HCT116 (cell line): ENCODE results near the gene LRRC34. TPM values are rescaled to one million over a fixed set of nuclear protein-coding genes. Genes with fewer than 3 reads are reported as not detected.
A peak's percentile ranks its signal among the peaks of the same experiment; 100 is the strongest.

ENCODE experiments used
- ATAC-seq: fragments of 200-7000 bp; cut with Tn5 transposase; 2 replicates; pipeline ENCODE4 v1.9.1; 2020; ENCODE audit warnings: mild to moderate bottlenecking, moderate library complexity
- BruUV-seq: library from RNA; stranded (reverse); fragments of 400-500 nt; replicated peaks from 2 replicates; lab custom pipeline; 2021; lab: Mats Ljungman, UMichigan
- CTCF ChIA-PET: fragments of 300-600 bp; sonication (Branson Sonifier 250); formaldehyde crosslinking; loops from one replicate; lab custom pipeline; 2021; ENCODE audit warnings: antibody characterized with exemption; lab: Charles Lee
- POLR2A ChIA-PET: fragments of 300-600, 350-600 bp; sonication (Branson Sonifier 250); formaldehyde crosslinking; loops from one replicate; lab custom pipeline; 2021; ENCODE audit warnings: antibody characterized with exemption; lab: Charles Lee
- RAD21 ChIA-PET, 2 experiments: fragments of 300-600 bp; sonication (Branson Sonifier 250); formaldehyde crosslinking; loops; one replicate each; lab custom pipeline; 2023; ENCODE audit warnings: low total read pairs in 2 of 2; ENCODE audit not compliant: uncharacterized antibody in 2 of 2, unreplicated experiment in 2 of 2, low non-redundant PET in 1 of 2; lab: Charles Lee
- DNase-seq: peaks from one replicate; pipeline ENCODE4 v3.0.0-alpha.2; 2010; ENCODE audit warnings: low read depth, low spot score
- H2AFZ ChIP-seq: fragments of 200-600 bp; shearing (Covaris generic), sonication (generic); 2 replicates; pipeline ENCODE4 v1.6.1; 2017; ENCODE audit warnings: low read depth, mixed run types, mixed read lengths, antibody characterized with exemption, low read length; ENCODE audit not compliant: poor library complexity, severe bottlenecking
- H3K27ac ChIP-seq: 2 replicates; pipeline ENCODE4 v1.5.1; 2012; ENCODE audit warnings: low read depth, low read length
- H3K27me3 ChIP-seq: fragments of 200-600 bp; sonication (generic); 2 replicates; pipeline ENCODE4 v1.6.1; 2016; ENCODE audit warnings: mixed run types, low read length, mixed read lengths; ENCODE audit not compliant: insufficient read depth
- H3K36me3 ChIP-seq, 2 experiments: fragments of 200-500 bp in 1 of 2; fragments of 200-600 bp in 1 of 2; sonication (Bioruptor generic) in 1 of 2; sonication (generic) in 1 of 2; 2 replicates each; pipeline versions ENCODE4 v1.5.1 to v1.6.1; 2014 to 2016; ENCODE audit warnings: low read length in 2 of 2, inconsistent platforms in 1 of 2, mixed read lengths in 1 of 2, mixed run types in 1 of 2; ENCODE audit not compliant: insufficient read depth in 2 of 2, control insufficient read depth in 1 of 2
- H3K4me1 ChIP-seq, 2 experiments: fragments of 200-600 bp in 1 of 2; sonication (generic) in 1 of 2; 2 replicates each; pipeline versions ENCODE4 v1.5.1 to v1.6.1; 2012 to 2017; ENCODE audit warnings: low read length in 2 of 2, inconsistent platforms in 1 of 2, mild to moderate bottlenecking in 1 of 2, mixed read lengths in 1 of 2, mixed run types in 1 of 2, moderate library complexity in 1 of 2; ENCODE audit not compliant: insufficient read depth in 2 of 2, control insufficient read depth in 1 of 2
- H3K4me2 ChIP-seq: fragments of 200-600 bp; sonication (generic); 2 replicates; pipeline ENCODE4 v1.6.1; 2017; ENCODE audit warnings: mixed run types, low read length, mixed read lengths
- H3K4me3 ChIP-seq, 2 experiments: fragments of 200-600 bp in 1 of 2; sonication (generic) in 1 of 2; replicated peaks in 1 of 2; 2 replicates each; pipeline ENCODE4 v1.5.1; 2011 to 2016; ENCODE audit warnings: low read length in 2 of 2, control low read depth in 1 of 2, low read depth in 1 of 2, mild to moderate bottlenecking in 1 of 2, mixed read lengths in 1 of 2, mixed run types in 1 of 2
- H3K79me2 ChIP-seq: fragments of 200-600 bp; sonication (generic); 2 replicates; pipeline ENCODE4 v1.6.1; 2017; ENCODE audit warnings: mild to moderate bottlenecking, mixed run types, low read length, moderate library complexity, mixed read lengths; ENCODE audit not compliant: insufficient read depth
- H3K9ac ChIP-seq: fragments of 200-600 bp; sonication (generic); 2 replicates; pipeline ENCODE4 v1.6.1; 2016; ENCODE audit warnings: low read length, mixed read lengths
- H3K9me2 ChIP-seq: fragments of 200-600 bp; sonication (generic), shearing (Covaris generic); 2 replicates; pipeline ENCODE4 v1.6.1; 2017; ENCODE audit warnings: mixed run types, mild to moderate bottlenecking, moderate library complexity; ENCODE audit not compliant: insufficient read depth
- H3K9me3 ChIP-seq, 2 experiments: fragments of 200-500 bp in 1 of 2; fragments of 200-600 bp in 1 of 2; sonication (Bioruptor generic) in 1 of 2; sonication (generic) in 1 of 2; 2 replicates each; pipeline ENCODE4 v1.6.1; 2014 to 2017; ENCODE audit warnings: low read length in 2 of 2, mixed read lengths in 2 of 2, inconsistent platforms in 1 of 2, low read depth in 1 of 2, mild to moderate bottlenecking in 1 of 2, mixed run types in 1 of 2, moderate library complexity in 1 of 2; ENCODE audit not compliant: control insufficient read depth in 1 of 2, insufficient read depth in 1 of 2
- H4K20me1 ChIP-seq: fragments of 200-600 bp; sonication (generic), shearing (Covaris generic); 2 replicates; pipeline ENCODE4 v1.6.1; 2017; ENCODE audit warnings: mixed run types, mild to moderate bottlenecking, moderate library complexity; ENCODE audit not compliant: insufficient read depth
- ELF1 ChIP-seq: IDR thresholded peaks from 2 replicates; pipeline ENCODE4 v1.6.1; 2012; ENCODE audit warnings: low read depth, borderline replicate concordance
- FOSL1 ChIP-seq: IDR thresholded peaks from 2 replicates; pipeline ENCODE4 v1.6.1; 2012; ENCODE audit warnings: low read depth
- POLR2AphosphoS5 ChIP-seq: IDR thresholded peaks from 2 replicates; pipeline ENCODE4 v1.6.1; 2011; ENCODE audit warnings: mild to moderate bottlenecking, low read depth, low read length, moderate library complexity
- RAD21 ChIP-seq: IDR thresholded peaks from 2 replicates; pipeline ENCODE4 v1.6.1; 2012; ENCODE audit warnings: low read depth, mild to moderate bottlenecking
- YY1 ChIP-seq: IDR thresholded peaks from 2 replicates; pipeline ENCODE4 v1.6.1; 2011; ENCODE audit warnings: low read length, low read depth, moderate library complexity, mild to moderate bottlenecking; ENCODE audit not compliant: insufficient replicate concordance; ENCODE audit errors: extremely low read depth
- ZNF274 ChIP-seq: fragments of 200-500 bp; sonication (Bioruptor generic); IDR thresholded peaks from 2 replicates; pipeline ENCODE4 v1.6.1; 2014; ENCODE audit warnings: mild to moderate bottlenecking, low read depth, low read length, inconsistent platforms
- intact Hi-C: fragments of 100-400 bp; cut with micrococcal nuclease; formaldehyde crosslinking; loops from 2 replicates; pipeline ENCODE4 v1.10.0; 2022
- total RNA-seq: library from RNA; stranded (reverse); gene quantifications from one replicate; pipeline ENCODE4 v1.2.1, GENCODE V29; 2021; ENCODE audit not compliant: unreplicated experiment
- TF ChIP-seq, protein P1 (sequence below): IDR thresholded peaks from 2 replicates; pipeline ENCODE4 v1.6.1; 2012
- TF ChIP-seq, protein P2 (sequence below), 3 experiments: fragments of 200-600 bp in 1 of 3; sonication (generic) in 1 of 3; IDR thresholded peaks in 2 of 3; conservative IDR thresholded peaks in 1 of 3; 2 replicates each; pipeline ENCODE4 v1.5.1; 2012 to 2017; ENCODE audit warnings: low read depth in 2 of 3, low read length in 2 of 3, antibody characterized with exemption in 1 of 3, borderline replicate concordance in 1 of 3, control low read depth in 1 of 3, mild to moderate bottlenecking in 1 of 3, mixed read lengths in 1 of 3, mixed run types in 1 of 3, moderate library complexity in 1 of 3; ENCODE audit not compliant: insufficient read depth in 1 of 3

LRRC34 gene
- total RNA-seq, 1 experiment from 2014 or later = not detected

DNA sequence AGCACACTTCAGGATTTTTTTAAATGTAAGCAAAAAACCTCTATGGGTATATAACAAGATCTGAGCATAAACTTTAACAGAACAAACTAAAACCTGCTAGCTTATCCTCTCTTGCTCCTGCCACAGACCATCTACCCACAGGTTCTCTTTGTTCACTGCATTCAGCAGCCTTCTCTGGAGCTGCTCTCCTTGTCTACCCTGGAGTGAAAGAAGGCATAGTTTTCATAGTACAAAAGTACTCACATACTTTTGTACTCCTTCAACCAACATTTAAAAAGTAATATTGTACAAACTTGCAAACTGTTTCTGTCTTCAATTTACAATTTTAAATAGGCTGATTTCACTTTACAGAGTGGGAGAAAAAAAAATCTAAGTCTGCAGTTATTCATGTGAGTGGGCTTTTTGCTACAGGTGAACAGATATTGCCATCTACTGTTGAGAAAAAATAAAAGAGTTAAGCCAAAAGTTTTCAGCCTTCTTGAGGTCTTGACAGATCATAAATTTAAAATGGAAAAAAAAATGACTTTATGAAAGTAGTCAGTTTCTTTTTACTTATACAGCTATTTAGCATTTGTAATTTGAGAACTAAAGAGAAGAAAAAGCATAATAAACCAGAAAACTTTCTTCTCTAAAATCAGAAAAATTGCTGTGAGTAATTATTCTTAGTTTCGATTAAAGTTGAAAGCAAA, 68.2 kb downstream of the LRRC34 start:
- no peaks in the 10 kb centered on the region for H3K9me3 ChIP-seq
- TF ChIP-seq, protein P1, sequence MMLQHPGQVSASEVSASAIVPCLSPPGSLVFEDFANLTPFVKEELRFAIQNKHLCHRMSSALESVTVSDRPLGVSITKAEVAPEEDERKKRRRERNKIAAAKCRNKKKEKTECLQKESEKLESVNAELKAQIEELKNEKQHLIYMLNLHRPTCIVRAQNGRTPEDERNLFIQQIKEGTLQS = no peak
- TF ChIP-seq, protein P2, sequence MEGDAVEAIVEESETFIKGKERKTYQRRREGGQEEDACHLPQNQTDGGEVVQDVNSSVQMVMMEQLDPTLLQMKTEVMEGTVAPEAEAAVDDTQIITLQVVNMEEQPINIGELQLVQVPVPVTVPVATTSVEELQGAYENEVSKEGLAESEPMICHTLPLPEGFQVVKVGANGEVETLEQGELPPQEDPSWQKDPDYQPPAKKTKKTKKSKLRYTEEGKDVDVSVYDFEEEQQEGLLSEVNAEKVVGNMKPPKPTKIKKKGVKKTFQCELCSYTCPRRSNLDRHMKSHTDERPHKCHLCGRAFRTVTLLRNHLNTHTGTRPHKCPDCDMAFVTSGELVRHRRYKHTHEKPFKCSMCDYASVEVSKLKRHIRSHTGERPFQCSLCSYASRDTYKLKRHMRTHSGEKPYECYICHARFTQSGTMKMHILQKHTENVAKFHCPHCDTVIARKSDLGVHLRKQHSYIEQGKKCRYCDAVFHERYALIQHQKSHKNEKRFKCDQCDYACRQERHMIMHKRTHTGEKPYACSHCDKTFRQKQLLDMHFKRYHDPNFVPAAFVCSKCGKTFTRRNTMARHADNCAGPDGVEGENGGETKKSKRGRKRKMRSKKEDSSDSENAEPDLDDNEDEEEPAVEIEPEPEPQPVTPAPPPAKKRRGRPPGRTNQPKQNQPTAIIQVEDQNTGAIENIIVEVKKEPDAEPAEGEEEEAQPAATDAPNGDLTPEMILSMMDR (IDR thresholded peaks at IDR 0.05 in 2 of 3, conservative IDR thresholded peaks at IDR 0.05 in 1 of 3; ENCODE audit: borderline replicate concordance in 1 of 3, insufficient read depth in 1 of 3, low read depth in 2 of 3, low read length in 2 of 3) = peak in 2 of 3 experiments; percentile 48 to 59; a peak in 3 of 6 replicates
- TF ChIP-seq RAD21 (peak; percentile 76), ELF1 (no peak), ZNF274 (no peak), POLR2AphosphoS5 (no peak), FOSL1 (no peak), YY1 (no peak)
- TF ChIP-seq, all 23 proteins: peak for 2
- Histone ChIP-seq H3K9me2 (no peaks in the 10 kb centered on the region), H3K4me1 (peaks cover 0 to 9% of the 10 kb centered on the region in 2 experiments; a peak in 1 of 4 replicates), H3K36me3 (no peaks in the 10 kb centered on the region), H3K79me2 (no peaks in the 10 kb centered on the region), H3K27ac (no peak overlapping the region), H3K27me3 (0 out of 2 replicates have a peak, but pooled peaks cover 7% of the 10 kb centered on the region), H2AFZ (no peak overlapping the region), H3K4me2 (no peak overlapping the region), H4K20me1 (no peaks in the 10 kb centered on the region), H3K9ac (no peak overlapping the region), H3K4me3 (no peak overlapping the region)
- ATAC-seq (peak; percentile 62; the same call in 1 of the 2 replicates), DNase-seq (no peak)
- ChIA-PET CTCF (interaction anchor here (0.7 to 4.5 kb wide), 6 partner anchors 75 to 879 kb away, joined by 3 to 23 read pairs (median 3); no protein-coding TSS in a partner anchor), POLR2A (no interaction called here), RAD21 (interaction anchor here in 1 of 2 experiments (0.6 kb wide), 1 partner anchor 879 kb away, joined by 3 read pairs; no protein-coding TSS in a partner anchor)
- no TSS peak for BruUV-seq
- intact Hi-C loops = loop anchor here (1.0 to 2.0 kb wide), 2 partner anchors 879 to 1234 kb away; no protein-coding TSS in a partner anchor

Other genes starting within 250 kb of the LRRC34 start
- 3.1 TPM for gene MECOM, start 149.2 kb downstream of the LRRC34 start, total RNA-seq
- gene TERC, start 47.8 kb downstream of the LRRC34 start, total RNA-seq = 47.0 TPM
- gene ACTRT3, start 43.3 kb downstream of the LRRC34 start, total RNA-seq = 1.2 TPM
- gene MYNN, start 39.5 kb downstream of the LRRC34 start, total RNA-seq = 13.5 TPM
- gene LRRIQ4, start within 50 bp of the LRRC34 start, total RNA-seq = not detected
- gene LRRC31, start 57.0 kb upstream of the LRRC34 start, total RNA-seq = not detected
- gene SAMD7, start 98.7 kb upstream of the LRRC34 start, total RNA-seq = not detected
- 55.4 TPM for gene SEC62, start 153.9 kb upstream of the LRRC34 start, total RNA-seq
- gene GPR160, start 225.1 kb upstream of the LRRC34 start, total RNA-seq = 9.9 TPM